HUES48 (cell line): ENCODE data around the gene RHBDD2.

Experiments used
- H3K27ac ChIP-seq: one replicate; pipeline ENCODE4 v1.7.0; 2013; ENCODE audit warnings: low read depth, low read length, inconsistent platforms
- H3K27me3 ChIP-seq: 2 replicates; pipeline ENCODE4 v1.6.1; 2013; ENCODE audit warnings: mild to moderate bottlenecking, low read length; ENCODE audit not compliant: control insufficient read depth, insufficient read depth
- H3K36me3 ChIP-seq: 2 replicates; pipeline ENCODE4 v1.6.1; 2013; ENCODE audit warnings: low read length; ENCODE audit not compliant: control insufficient read depth, insufficient read depth
- H3K4me1 ChIP-seq: 2 replicates; pipeline ENCODE4 v1.6.1; 2013; ENCODE audit warnings: mild to moderate bottlenecking, low read length; ENCODE audit not compliant: control insufficient read depth, insufficient read depth
- H3K4me3 ChIP-seq: 2 replicates; pipeline ENCODE4 v1.5.1; 2013; ENCODE audit warnings: mild to moderate bottlenecking, low read depth, low read length
- H3K9ac ChIP-seq: 2 replicates; pipeline ENCODE4 v1.6.1; 2013; ENCODE audit warnings: mild to moderate bottlenecking, low read depth, low read length, moderate library complexity
- H3K9me3 ChIP-seq: 2 replicates; pipeline ENCODE4 v1.6.1; 2013; ENCODE audit warnings: low read length; ENCODE audit not compliant: control insufficient read depth, insufficient read depth

Gene RHBDD2

GRCh38 chr7:75922966-75923603 is 44.3 kb downstream of the RHBDD2 start:
- no peaks in the 10 kb centered on the region for H3K9me3 ChIP-seq
- H3K4me1 ChIP-seq = no peaks in the 10 kb centered on the region
- H3K4me3 ChIP-seq = no peak overlapping the region
- no peaks in the 10 kb centered on the region for H3K27me3 ChIP-seq
- no peak overlapping the region for H3K9ac ChIP-seq
- peaks cover 5% of the 10 kb centered on the region; the same call in 1 of the 2 replicates for H3K36me3 ChIP-seq
- H3K27ac ChIP-seq = no peak overlapping the region

GRCh38 chr7:75924256-75924655 is 45.4 kb downstream of the RHBDD2 start:
- no peak overlapping the region for H3K9ac ChIP-seq
- no peaks in the 10 kb centered on the region for H3K27me3 ChIP-seq
- H3K27ac ChIP-seq = no peak overlapping the region
- no peaks in the 10 kb centered on the region for H3K4me1 ChIP-seq
- no peak overlapping the region for H3K4me3 ChIP-seq
- no peaks in the 10 kb centered on the region for H3K9me3 ChIP-seq
- H3K36me3 ChIP-seq = peaks cover 13% of the 10 kb centered on the region; the same call in 1 of the 2 replicates

- no peaks in the 10 kb centered on the region for H3K9me3 ChIP-seq
Observed at GRCh38 chr7:75924889-75925288, 46.1 kb downstream of the RHBDD2 start.

GRCh38 chr7:75925717-75926435 is 47.0 kb downstream of the RHBDD2 start:
- no peak overlapping the region for H3K9ac ChIP-seq
- no peaks in the 10 kb centered on the region for H3K27me3 ChIP-seq
- no peak overlapping the region for H3K27ac ChIP-seq
- H3K4me1 ChIP-seq = no peaks in the 10 kb centered on the region
- H3K4me3 ChIP-seq = no peak overlapping the region
- peaks cover 13% of the 10 kb centered on the region; the same call in 1 of the 2 replicates for H3K36me3 ChIP-seq
- H3K9me3 ChIP-seq = no peaks in the 10 kb centered on the region

More at GRCh38 chr7:75924889-75925288, 46.1 kb downstream of the RHBDD2 start:
- H3K27ac ChIP-seq = no peak overlapping the region
- no peaks in the 10 kb centered on the region for H3K27me3 ChIP-seq
- no peak overlapping the region for H3K9ac ChIP-seq
- peaks cover 13% of the 10 kb centered on the region; the same call in 1 of the 2 replicates for H3K36me3 ChIP-seq
- H3K4me1 ChIP-seq = no peaks in the 10 kb centered on the region
- no peak overlapping the region for H3K4me3 ChIP-seq

GRCh38 chr7:75928568-75928914 is 49.7 kb downstream of the RHBDD2 start:
- H3K36me3 ChIP-seq = peaks cover 7% of the 10 kb centered on the region
- H3K4me3 ChIP-seq = no peak overlapping the region
- no peaks in the 10 kb centered on the region for H3K9me3 ChIP-seq
- no peaks in the 10 kb centered on the region for H3K4me1 ChIP-seq
- H3K27ac ChIP-seq = no peak overlapping the region
- H3K27me3 ChIP-seq = no peaks in the 10 kb centered on the region
- H3K9ac ChIP-seq = no peak overlapping the region

- H3K4me3 ChIP-seq = no peak overlapping the region
- no peak overlapping the region for H3K27ac ChIP-seq
- H3K36me3 ChIP-seq = peaks cover 7% of the 10 kb centered on the region
- H3K4me1 ChIP-seq = no peaks in the 10 kb centered on the region
- no peaks in the 10 kb centered on the region for H3K9me3 ChIP-seq
- no peak overlapping the region for H3K9ac ChIP-seq
- no peaks in the 10 kb centered on the region for H3K27me3 ChIP-seq
Observed at GRCh38 chr7:75931680-75932079, 52.8 kb downstream of the RHBDD2 start.

- H3K9me3 ChIP-seq = no peaks in the 10 kb centered on the region
- H3K27ac ChIP-seq = no peak overlapping the region
- no peaks in the 10 kb centered on the region for H3K27me3 ChIP-seq
- no peak overlapping the region for H3K9ac ChIP-seq
- H3K4me3 ChIP-seq = no peak overlapping the region
- no peaks in the 10 kb centered on the region for H3K4me1 ChIP-seq
- H3K36me3 ChIP-seq = 0 out of 2 replicates have a peak, but pooled peaks cover 2% of the 10 kb centered on the region
Observed at GRCh38 chr7:75937958-75938786, 59.3 kb downstream of the RHBDD2 start.
